Stimulated activated CD8-positive, alpha-beta memory T cell treated with anti-CD3 and anti-CD28 coated beads, Interleukin-7, amount 100 ng/mL, for 4 hours (primary cell): ENCODE measurements around the gene SEZ6.

Experiments
- DNase-seq, 2 donors: peaks; one replicate each; pipeline ENCODE4 v3.0.0-alpha.2; 2020; ENCODE audit warnings: low read depth in 2 of 2

SEZ6 gene

DNA sequence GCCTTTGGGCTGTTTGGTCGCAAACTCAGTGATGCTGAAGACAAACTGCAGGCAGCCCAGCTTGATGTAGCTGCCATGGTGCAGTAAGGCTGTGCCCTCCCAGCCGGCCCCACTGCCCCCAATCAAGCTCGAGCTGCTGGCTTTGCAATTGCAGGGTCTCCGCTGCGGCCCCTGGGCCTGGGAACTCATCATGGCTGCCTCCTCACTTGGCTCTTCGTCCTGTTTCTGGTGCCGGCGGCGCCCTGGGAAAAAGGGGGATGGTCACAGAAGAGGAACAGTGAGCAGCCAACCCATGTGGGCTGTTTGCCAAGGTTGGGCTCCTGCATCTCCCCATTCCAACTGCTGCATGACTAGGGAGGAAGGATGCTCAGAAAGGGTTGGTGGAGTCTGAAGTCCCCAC lies 99.6 kb downstream of the SEZ6 start:
- no peak for DNase-seq
